Spleen (tissue), 11 donors: ENCODE measurements around the gene SLC39A10. TPM values are rescaled to one million over a fixed set of nuclear protein-coding genes. Genes with fewer than 3 reads are reported as not detected.

ENCODE experiments used
- DNase-seq: peaks from one replicate; pipeline ENCODE4 v3.0.0-alpha.2; 2020
- H3K27ac ChIP-seq, 8 donors: fragments of 200-600 bp; sonication (generic) in 7 of 8; 1 replicate in 4 of 8; 2 replicates in 4 of 8; pipeline versions ENCODE4 v1.5.0 to v1.8.0; 2016 to 2021; ENCODE audit warnings: inconsistent platforms in 4 of 8, mild to moderate bottlenecking in 4 of 8, moderate library complexity in 1 of 8
- H3K27me3 ChIP-seq, 7 donors: fragments of 200-600 bp; sonication (generic) in 6 of 7; replicated peaks in 1 of 7; 1 replicate in 4 of 7; 2 replicates in 3 of 7; pipeline versions ENCODE4 v1.5.0 to v1.8.0; 2016 to 2021; ENCODE audit warnings: inconsistent platforms in 3 of 7, mild to moderate bottlenecking in 1 of 7
- H3K36me3 ChIP-seq, 6 donors: fragments of 200-600 bp; sonication (generic) in 5 of 6; 1 replicate in 4 of 6; 2 replicates in 2 of 6; pipeline versions ENCODE4 v1.5.0 to v1.8.0; 2016 to 2021; ENCODE audit warnings: inconsistent platforms in 2 of 6
- H3K4me1 ChIP-seq, 6 donors: fragments of 200-600 bp; sonication (generic) in 5 of 6; 1 replicate in 3 of 6; 2 replicates in 3 of 6; pipeline versions ENCODE4 v1.5.0 to v1.8.0; 2016 to 2021; ENCODE audit warnings: inconsistent platforms in 3 of 6
- H3K4me3 ChIP-seq, 8 donors: fragments of 200-600 bp; sonication (generic) in 7 of 8; 1 replicate in 4 of 8; 2 replicates in 4 of 8; pipeline versions ENCODE4 v1.5.0 to v1.8.0; 2016 to 2021; ENCODE audit warnings: inconsistent platforms in 4 of 8, mild to moderate bottlenecking in 4 of 8, moderate library complexity in 2 of 8
- H3K9me3 ChIP-seq, 8 donors: fragments of 200-600 bp; sonication (generic) in 7 of 8; 1 replicate in 4 of 8; 2 replicates in 4 of 8; pipeline versions ENCODE4 v1.5.0 to v1.8.0; 2016 to 2021; ENCODE audit warnings: inconsistent platforms in 4 of 8
- POLR2A ChIP-seq, 3 donors: fragments of 450-650 bp; IDR thresholded peaks; one replicate each; pipeline ENCODE4 v1.5.1; 2017; ENCODE audit warnings: antibody characterized with exemption in 3 of 3, mild to moderate bottlenecking in 1 of 3
- POLR2AphosphoS5 ChIP-seq, 3 donors: sonication (generic); formaldehyde crosslinking; IDR thresholded peaks; one replicate each; pipeline ENCODE4 v1.5.1; 2017; ENCODE audit warnings: antibody characterized with exemption in 3 of 3
- WGBS, 5 donors: extraction: QIAGEN DNeasy Blood & Tissue Kit in 3 of 5; methylation state at CpG; one replicate each; pipeline versions ENCODE4 v1.1.5 to v1.1.7; 2013 to 2018; 5-methylcytosine and 5-hydroxymethylcytosine counted together
- intact Hi-C: fragments of 100-400 bp; cut with DNase I; formaldehyde crosslinking; loops from one replicate; pipeline ENCODE4 v1.15.0; 2023; ENCODE audit warnings: low total_unique reads
- polyA plus RNA-seq, 3 donors: library from polyadenylated mRNA; stranded (reverse); fragments of 200-250 nt; gene quantifications; one replicate each; pipeline ENCODE4 v1.2.1, GENCODE V29; 2013
- total RNA-seq, 7 donors: library from RNA; depleted of rRNA in 3 of 7; stranded (reverse); fragments of >200 nt in 3 of 7; fragmentation: NEBNext Ultra II Directional in 4 of 7; extraction: Animal tissue kit (Norgen Biotek cat#: 25700) in 4 of 7; gene quantifications; one replicate each; pipeline versions ENCODE4 v1.1.0 to v1.2.1, GENCODE V29; 2016 to 2021
- TF ChIP-seq, protein P1 (sequence below), 11 experiments: fragments of 200-600 bp in 7 of 11; fragments of 450-650 bp in 4 of 11; sonication (generic) in 4 of 11; IDR thresholded peaks in 8 of 11; conservative IDR thresholded peaks in 3 of 11; 1 replicate in 7 of 11; 2 replicates in 4 of 11; pipeline versions ENCODE4 v1.4.0 to v1.8.0; 2016 to 2021; ENCODE audit warnings: antibody characterized with exemption in 11 of 11, inconsistent platforms in 4 of 11, mild to moderate bottlenecking in 1 of 11
- donor health status: healthy with polysubstance abuse.
- donor health status: DM: no; HTN: no; CAD: no; lungs with moderate emphysema.
- donor health status: DM: no; HTN: no; CAD: no.
- donor health status: Bipolar disorder and iron deficiency.
- donor health status: healthy.
- donor health status: DM: no; HTN: no; CAD: no.
- donor health status: DM: yes; HTN: yes; CAD: no.

Gene SLC39A10
- total and polyA plus RNA-seq, 10 donors: 7.9 to 78.1 (median 51.6) TPM

DNA sequence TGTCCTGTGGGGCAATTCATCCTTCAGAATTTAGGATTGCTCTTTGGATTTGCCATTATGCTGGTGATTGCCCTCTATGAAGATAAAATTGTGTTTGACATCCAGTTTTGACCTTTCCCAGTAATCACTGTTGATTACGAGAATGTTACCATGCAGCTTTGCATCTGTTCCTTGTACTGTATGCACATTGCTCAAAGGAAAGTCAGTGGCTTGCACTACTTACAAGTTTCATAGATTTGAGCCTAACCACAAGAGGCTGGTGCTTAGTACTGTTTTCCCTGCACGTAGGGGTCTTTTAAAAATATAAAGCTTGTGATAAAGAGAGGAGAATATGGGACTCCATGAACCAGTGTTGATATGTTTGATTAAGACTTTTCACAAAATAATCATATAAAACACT, 77.9 kb downstream of the SLC39A10 start:
- 78 to 91% (median 83%) methylated on average over 2 of the region's 2 CpGs for WGBS, 5 donors
- no peaks in the 10 kb centered on the region for H3K9me3 ChIP-seq
- no peak for DNase-seq
- TF ChIP-seq, protein P1, sequence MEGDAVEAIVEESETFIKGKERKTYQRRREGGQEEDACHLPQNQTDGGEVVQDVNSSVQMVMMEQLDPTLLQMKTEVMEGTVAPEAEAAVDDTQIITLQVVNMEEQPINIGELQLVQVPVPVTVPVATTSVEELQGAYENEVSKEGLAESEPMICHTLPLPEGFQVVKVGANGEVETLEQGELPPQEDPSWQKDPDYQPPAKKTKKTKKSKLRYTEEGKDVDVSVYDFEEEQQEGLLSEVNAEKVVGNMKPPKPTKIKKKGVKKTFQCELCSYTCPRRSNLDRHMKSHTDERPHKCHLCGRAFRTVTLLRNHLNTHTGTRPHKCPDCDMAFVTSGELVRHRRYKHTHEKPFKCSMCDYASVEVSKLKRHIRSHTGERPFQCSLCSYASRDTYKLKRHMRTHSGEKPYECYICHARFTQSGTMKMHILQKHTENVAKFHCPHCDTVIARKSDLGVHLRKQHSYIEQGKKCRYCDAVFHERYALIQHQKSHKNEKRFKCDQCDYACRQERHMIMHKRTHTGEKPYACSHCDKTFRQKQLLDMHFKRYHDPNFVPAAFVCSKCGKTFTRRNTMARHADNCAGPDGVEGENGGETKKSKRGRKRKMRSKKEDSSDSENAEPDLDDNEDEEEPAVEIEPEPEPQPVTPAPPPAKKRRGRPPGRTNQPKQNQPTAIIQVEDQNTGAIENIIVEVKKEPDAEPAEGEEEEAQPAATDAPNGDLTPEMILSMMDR (IDR thresholded peaks at IDR 0.05 in 8 of 11, conservative IDR thresholded peaks at IDR 0.05 in 3 of 11): no peak
- TF ChIP-seq POLR2AphosphoS5 (IDR thresholded peaks at IDR 0.05) (no peak), POLR2A (IDR thresholded peaks at IDR 0.05) (no peak)
- no peaks in the 10 kb centered on the region for H3K4me1 ChIP-seq
- no peak overlapping the region for H3K27ac ChIP-seq
- no peak overlapping the region for H3K4me3 ChIP-seq
- H3K36me3 ChIP-seq: peaks cover 7 to 81% (median 27%) of the 10 kb centered on the region in 6 donors
- intact Hi-C loops: no loop called here
- no peaks in the 10 kb centered on the region for H3K27me3 ChIP-seq

GRCh38 chr2:195735347-195735746, 78.3 kb downstream of the SLC39A10 start:
- TF ChIP-seq POLR2A (IDR thresholded peaks at IDR 0.05) (no peak), POLR2AphosphoS5 (IDR thresholded peaks at IDR 0.05) (no peak)
- TF ChIP-seq, protein P1 (IDR thresholded peaks at IDR 0.05 in 8 of 11, conservative IDR thresholded peaks at IDR 0.05 in 3 of 11): no peak
- DNase-seq: no peak
- Histone ChIP-seq H3K27ac (no peak overlapping the region), H3K4me1 (no peaks in the 10 kb centered on the region), H3K36me3 (peaks cover 3 to 81% (median 22%) of the 10 kb centered on the region in 6 donors), H3K27me3 (no peaks in the 10 kb centered on the region), H3K9me3 (no peaks in the 10 kb centered on the region), H3K4me3 (no peak overlapping the region)
- 94 to 98% (median 97%) methylated on average over 1 of the region's 1 CpG for WGBS, 5 donors
- intact Hi-C loops: no loop called here

- WGBS, 5 donors: 92 to 95% (median 93%) methylated on average over 5 of the region's 5 CpGs
- Histone ChIP-seq H3K4me1 (no peaks in the 10 kb centered on the region), H3K27me3 (no peaks in the 10 kb centered on the region), H3K27ac (no peak overlapping the region), H3K4me3 (no peak overlapping the region), H3K9me3 (no peaks in the 10 kb centered on the region), H3K36me3 (peaks cover 0 to 75% (median 14%) of the 10 kb centered on the region in 6 donors)
- TF ChIP-seq, protein P1 (IDR thresholded peaks at IDR 0.05 in 8 of 11, conservative IDR thresholded peaks at IDR 0.05 in 3 of 11): no peak
- TF ChIP-seq POLR2AphosphoS5 (IDR thresholded peaks at IDR 0.05) (no peak), POLR2A (IDR thresholded peaks at IDR 0.05) (no peak)
- no peak for DNase-seq
- intact Hi-C loops: no loop called here
Measured at GRCh38 chr2:195737511-195738325, 80.7 kb downstream of the SLC39A10 start.

GRCh38 chr2:195741191-195741590, 84.2 kb downstream of the SLC39A10 start:
- Histone ChIP-seq H3K27me3 (no peaks in the 10 kb centered on the region), H3K36me3 (peaks cover 0 to 57% (median 9%) of the 10 kb centered on the region in 6 donors), H3K4me1 (no peaks in the 10 kb centered on the region), H3K27ac (no peak overlapping the region), H3K9me3 (peaks cover 0 to 5% (median 0%) of the 10 kb centered on the region in 8 donors), H3K4me3 (no peak overlapping the region)
- WGBS, 5 donors: 94 to 97% (median 95%) methylated on average over 1 of the region's 1 CpG
- TF ChIP-seq, protein P1 (IDR thresholded peaks at IDR 0.05 in 8 of 11, conservative IDR thresholded peaks at IDR 0.05 in 3 of 11): no peak
- no peak for TF ChIP-seq POLR2A (IDR thresholded peaks at IDR 0.05)
- TF ChIP-seq POLR2AphosphoS5 (IDR thresholded peaks at IDR 0.05): no peak
- intact Hi-C loops: no loop called here
- no peak for DNase-seq
